ENCODE results near the gene ARPC1A.
"Not testable (repeated sequence)": the region's sequence is repeated elsewhere in the genome, so short reads cannot be mapped to it uniquely, and the experiment has no call there.

ARPC1A gene

GRCh38 chr7:99372275-99373090, 46.8 kb downstream of the ARPC1A start:
- no peak for DNase-seq

- no peak for DNase-seq
Observed at GRCh38 chr7:99373091-99374066, 47.7 kb downstream of the ARPC1A start.

DNA sequence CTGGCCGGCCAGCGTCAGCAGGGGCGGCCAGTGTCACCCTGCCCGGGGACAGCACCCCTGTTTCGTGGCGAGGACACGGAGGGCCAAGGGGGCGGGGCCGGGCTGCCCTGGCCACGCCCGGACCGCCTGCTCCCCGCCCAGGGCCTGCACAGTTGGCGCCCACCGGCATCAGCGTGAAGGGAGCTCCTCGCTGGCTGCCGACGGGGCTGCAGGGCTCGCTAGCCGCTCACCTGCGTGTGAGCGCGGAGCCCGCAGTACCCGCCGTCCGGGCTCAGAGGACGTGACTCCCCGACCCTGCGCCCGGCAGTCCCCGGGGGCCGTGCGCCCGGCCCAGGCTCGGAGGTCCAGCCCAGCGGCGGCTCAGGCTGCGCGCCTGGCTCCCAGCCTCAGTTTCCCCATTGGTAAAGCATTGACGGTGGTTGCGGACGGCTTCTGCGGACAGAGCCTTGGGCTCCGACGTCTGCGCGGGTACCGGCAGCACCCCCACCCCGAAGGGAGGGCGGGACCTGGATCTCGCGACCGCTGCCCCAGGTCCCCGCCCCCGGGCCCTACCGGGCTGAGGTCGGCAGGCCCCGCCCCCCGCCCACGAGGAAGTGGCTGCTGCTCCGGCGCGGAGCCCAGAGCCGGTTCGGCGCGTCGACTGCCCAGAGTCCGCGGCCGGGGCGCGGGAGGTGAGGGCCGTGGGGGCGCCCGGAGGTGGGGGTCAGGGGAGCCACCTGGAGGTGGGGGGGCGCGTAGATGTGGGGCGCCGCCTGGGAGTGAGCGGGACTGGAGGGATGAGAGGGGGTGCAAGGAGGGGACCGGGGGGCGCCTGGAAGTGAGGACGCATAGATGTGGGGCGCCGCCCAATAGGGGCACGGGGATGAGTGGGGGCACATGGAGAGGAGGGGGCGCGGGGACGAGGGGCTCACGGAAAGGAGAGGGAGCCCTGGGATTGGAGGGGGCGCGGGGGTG, 48.7 kb downstream of the ARPC1A start, which contains the start of gene ARPC1B:
TSS of gene ARPC1B (plus strand) at position 620 of the 954 bp plus-strand sequence. CDS start 10,985 bp downstream, outside the sequence.
- DNase-seq, result peak; percentile 86

DNA sequence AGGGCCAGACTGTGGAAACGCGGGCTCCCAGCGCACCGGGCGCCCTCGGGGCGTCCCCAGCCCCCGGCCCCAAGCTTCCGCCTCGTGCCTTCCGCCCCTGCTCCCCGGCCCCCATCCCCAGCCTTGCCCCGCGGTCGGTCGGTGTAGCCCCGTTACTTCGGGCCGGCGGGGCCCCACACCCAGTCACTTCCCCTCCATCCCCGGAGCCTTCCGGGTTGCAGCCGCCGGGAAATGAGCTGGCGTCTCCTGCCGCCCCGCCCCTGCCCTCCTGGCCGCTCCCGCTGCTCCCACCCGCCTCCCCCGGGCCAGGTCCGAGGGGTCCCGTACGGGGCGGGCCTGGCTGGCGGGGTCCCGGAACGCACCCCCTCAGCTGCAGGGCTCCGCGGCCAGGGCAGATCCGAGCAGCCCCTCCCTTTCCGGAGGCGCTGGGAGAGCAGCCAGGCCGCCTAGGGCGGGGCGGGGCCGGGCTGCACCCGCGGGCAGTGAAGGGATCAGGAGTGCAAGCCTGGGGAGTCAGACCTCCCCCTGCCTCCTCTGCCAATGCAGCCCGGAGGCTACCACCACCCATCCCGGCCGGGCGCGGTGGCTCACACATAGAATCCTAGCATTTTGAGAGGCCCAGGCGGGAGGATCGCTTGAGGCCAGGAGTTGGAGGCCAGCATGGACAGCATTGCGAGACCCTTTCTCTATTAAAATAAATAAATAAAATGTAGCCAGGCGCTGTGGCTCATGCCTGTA, 49.5 kb downstream of the ARPC1A start:
- DNase-seq, result peak; percentile 71

DNA sequence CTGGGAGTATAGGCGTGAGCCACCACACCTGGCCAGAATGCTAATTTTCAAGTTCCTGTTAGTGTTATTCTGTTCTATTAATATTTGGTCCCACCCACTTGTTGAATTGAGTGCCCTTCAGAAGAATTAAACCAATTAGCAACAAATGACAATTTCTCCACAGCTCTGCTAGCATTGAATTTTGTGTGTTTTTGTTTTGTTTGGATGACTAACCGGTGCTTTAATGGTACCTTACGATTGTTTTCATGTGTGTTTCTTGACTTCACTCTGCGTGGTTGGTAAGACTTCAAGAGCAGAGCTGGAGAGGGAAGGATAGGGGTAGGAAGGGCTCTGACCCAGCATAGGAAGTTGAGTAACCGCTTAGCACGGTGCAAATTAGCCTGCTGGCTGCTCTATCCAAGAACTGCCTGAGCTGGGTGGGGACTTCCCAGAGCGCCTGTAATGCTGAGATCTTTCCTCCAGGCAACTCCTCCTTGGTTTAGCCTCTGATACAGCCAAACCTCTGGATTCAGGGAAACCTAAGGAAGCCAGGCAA, 53.4 kb downstream of the ARPC1A start:
- DNase-seq, result peak; percentile 55

- DNase-seq, result not testable (repeated sequence)
Observed at GRCh38 chr7:99379693-99380031, 54.0 kb downstream of the ARPC1A start.

GRCh38 chr7:99380032-99380822, 54.5 kb downstream of the ARPC1A start:
- DNase-seq, result peak; percentile 54

- DNase-seq, result peak; percentile 95
Observed at GRCh38 chr7:99380823-99381663, 55.3 kb downstream of the ARPC1A start.

- no peak for DNase-seq
Observed at GRCh38 chr7:99381664-99382075, 56.0 kb downstream of the ARPC1A start.

DNA sequence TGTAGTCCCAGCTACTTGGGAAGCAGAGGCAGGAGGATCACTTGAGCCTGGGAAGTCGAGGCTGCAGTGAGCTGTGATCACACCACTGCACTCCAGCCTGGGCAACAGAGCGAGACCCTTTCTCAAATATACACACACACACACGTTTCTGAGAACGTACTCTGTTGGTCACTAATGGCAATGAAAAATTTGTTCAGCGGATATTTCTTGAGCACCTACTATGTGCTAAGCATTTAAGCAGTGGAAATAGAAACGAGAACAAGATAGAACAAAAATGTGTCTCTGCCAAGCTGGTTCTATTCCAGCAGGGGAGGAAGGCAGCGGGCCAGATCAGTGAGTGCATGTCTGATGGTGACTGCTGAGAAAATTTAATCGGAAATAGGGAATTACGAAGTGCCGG, 57.5 kb downstream of the ARPC1A start:
- no peak for DNase-seq

- DNase-seq, result no peak
Observed at GRCh38 chr7:99383791-99384370, 58.2 kb downstream of the ARPC1A start.

DNA sequence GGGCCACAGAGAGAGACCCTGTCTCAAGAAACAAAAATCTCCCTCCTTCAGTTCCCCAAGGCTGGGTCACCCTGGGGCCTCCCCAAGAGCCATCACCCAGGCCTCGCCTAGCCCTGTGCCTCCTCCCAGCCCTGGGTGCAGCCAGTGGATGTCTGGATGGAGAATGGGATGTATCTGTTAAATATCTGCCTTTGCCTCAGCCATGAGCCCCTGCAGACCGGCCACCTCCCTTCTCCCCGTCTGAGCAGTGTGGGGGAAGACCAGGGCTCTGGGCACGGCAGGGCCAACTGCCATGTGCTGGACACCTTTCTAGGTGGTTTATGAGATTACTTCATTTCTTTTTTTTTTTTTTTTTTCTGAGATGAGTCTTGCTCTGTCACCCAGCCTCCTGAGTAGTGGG, 58.8 kb downstream of the ARPC1A start:
- no peak for DNase-seq

DNA sequence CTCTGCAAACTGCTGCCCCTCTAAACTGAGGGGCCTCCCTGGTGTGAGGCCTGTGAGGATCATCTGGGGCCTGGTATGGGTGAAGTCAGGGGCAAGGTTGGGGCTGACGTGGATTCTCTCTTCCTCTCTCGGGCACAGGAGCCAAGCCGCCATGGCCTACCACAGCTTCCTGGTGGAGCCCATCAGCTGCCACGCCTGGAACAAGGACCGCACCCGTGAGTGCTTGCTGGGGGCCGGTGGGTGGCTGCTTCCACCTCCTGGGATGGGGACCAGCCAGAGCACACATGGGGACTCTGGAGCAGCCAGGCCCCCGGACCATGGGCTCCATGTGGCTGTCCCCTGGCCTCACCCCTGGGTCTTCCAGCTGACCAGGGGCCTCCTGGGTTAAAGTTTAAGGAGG, 59.9 kb downstream of the ARPC1A start:
- no peak for DNase-seq

GRCh38 chr7:99386584-99387238, 61.0 kb downstream of the ARPC1A start:
- DNase-seq, result no peak

DNA sequence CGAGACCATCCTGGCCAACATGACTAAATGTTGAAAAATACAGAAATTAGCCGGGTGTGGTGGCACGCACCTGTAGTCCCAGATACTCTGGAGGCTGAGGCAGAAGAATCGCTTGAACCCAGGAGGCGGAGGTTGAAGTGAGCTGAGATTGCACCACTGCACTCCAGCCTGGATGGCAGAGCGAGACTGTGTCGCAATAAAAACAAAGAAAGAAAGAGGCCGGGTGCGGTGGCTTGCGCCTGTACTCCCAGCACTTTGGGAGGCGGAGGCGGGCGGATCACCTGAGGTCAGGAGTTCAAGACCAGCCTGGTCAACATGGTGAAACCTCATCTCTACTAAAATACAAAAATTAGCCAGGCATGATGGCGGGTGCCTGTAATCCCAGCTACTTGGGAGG, 61.5 kb downstream of the ARPC1A start:
- DNase-seq, result not testable (repeated sequence)

- no peak for DNase-seq
Observed at GRCh38 chr7:99387912-99388311, 62.2 kb downstream of the ARPC1A start.

- DNase-seq, result no peak
Observed at GRCh38 chr7:99389772-99390171, 64.1 kb downstream of the ARPC1A start.

GRCh38 chr7:99390941-99391602, 65.4 kb downstream of the ARPC1A start:
- no peak for DNase-seq

Data from stimulated activated CD4-positive, alpha-beta T cell treated with anti-CD3 and anti-CD28 coated beads, Interleukin-1b, Interleukin-23, amount 100 ng/mL, for 48 hours (primary cell).